ENCODE measurements around the gene MBTD1. TPM values are rescaled to one million over a fixed set of nuclear protein-coding genes. Genes with fewer than 3 reads are reported as not detected.

MBTD1 gene
- total and polyA plus RNA-seq, 2 experiments from 2014 or later = 19.1 to 63.9 TPM

- ATAC-seq = peak; percentile 72
Measured at GRCh38 chr17:51260237-51261023, 581 bp upstream of the MBTD1 start, which contains the start of gene UTP18. Gene UTP18 (plus strand): TSS chr17:51260546. CDS start chr17:51260585, 39 bp downstream.

More at GRCh38 chr17:51260237-51261023, 581 bp upstream of the MBTD1 start, which contains the start of gene UTP18:
- peak; percentile 98 for DNase-seq (ENCODE audit: low spot score)
- H3K4me1 ChIP-seq (ENCODE audit: insufficient read depth) = peaks cover 16% of the 10 kb centered on the region
- H3F3A ChIP-seq (replicated peaks; ENCODE audit: low read depth) = no peaks in the 10 kb centered on the region; the same call in 1 of the 2 replicates
- H3K79me2 ChIP-seq (replicated peaks; ENCODE audit: insufficient read depth) = peaks cover 88% of the 10 kb centered on the region
- peaks cover 48% of the 10 kb centered on the region for H4K20me1 ChIP-seq (replicated peaks; ENCODE audit: insufficient read depth)
- H3K4me2 ChIP-seq = peak within 1 kb of the TSS; percentile 99
- no peak within 1 kb of the TSS; the same call in 1 of the 2 replicates for H2AFZ ChIP-seq
- peak within 1 kb of the TSS; percentile 89 for H3K4me3 Mint-ChIP-seq
- no peaks in the 10 kb centered on the region for H3K9me3 Mint-ChIP-seq
- TF ChIP-seq STAT1 (IDR thresholded peaks at IDR 0.05; ENCODE audit: unreplicated experiment) = no peak
- peak; percentile 75 for TF ChIP-seq POLR2AphosphoS5 (IDR thresholded peaks at IDR 0.05; ENCODE audit: low read depth)
- no peak for TF ChIP-seq EZH2 (IDR thresholded peaks at IDR 0.05; ENCODE audit: low read depth, unreplicated experiment)
- TF ChIP-seq ZNF331 (CRISPR knock-in tag; IDR thresholded peaks at IDR 0.05; ENCODE audit: low read depth) = no peak
- TF ChIP-seq EZH2phosphoT487 (IDR thresholded peaks at IDR 0.05; ENCODE audit: unreplicated experiment) = no peak
- TF ChIP-seq NANOG (IDR thresholded peaks at IDR 0.05; ENCODE audit: borderline replicate concordance) = no peak
- TF ChIP-seq, protein P1, sequence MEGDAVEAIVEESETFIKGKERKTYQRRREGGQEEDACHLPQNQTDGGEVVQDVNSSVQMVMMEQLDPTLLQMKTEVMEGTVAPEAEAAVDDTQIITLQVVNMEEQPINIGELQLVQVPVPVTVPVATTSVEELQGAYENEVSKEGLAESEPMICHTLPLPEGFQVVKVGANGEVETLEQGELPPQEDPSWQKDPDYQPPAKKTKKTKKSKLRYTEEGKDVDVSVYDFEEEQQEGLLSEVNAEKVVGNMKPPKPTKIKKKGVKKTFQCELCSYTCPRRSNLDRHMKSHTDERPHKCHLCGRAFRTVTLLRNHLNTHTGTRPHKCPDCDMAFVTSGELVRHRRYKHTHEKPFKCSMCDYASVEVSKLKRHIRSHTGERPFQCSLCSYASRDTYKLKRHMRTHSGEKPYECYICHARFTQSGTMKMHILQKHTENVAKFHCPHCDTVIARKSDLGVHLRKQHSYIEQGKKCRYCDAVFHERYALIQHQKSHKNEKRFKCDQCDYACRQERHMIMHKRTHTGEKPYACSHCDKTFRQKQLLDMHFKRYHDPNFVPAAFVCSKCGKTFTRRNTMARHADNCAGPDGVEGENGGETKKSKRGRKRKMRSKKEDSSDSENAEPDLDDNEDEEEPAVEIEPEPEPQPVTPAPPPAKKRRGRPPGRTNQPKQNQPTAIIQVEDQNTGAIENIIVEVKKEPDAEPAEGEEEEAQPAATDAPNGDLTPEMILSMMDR (conservative IDR thresholded peaks at IDR 0.05; ENCODE audit: low read depth in 2 of 2) = no peak
- TF ChIP-seq CREB1 (CRISPR knock-in tag; IDR thresholded peaks at IDR 0.05; ENCODE audit: low read depth) = peak; percentile 78
- TF ChIP-seq, protein P2, sequence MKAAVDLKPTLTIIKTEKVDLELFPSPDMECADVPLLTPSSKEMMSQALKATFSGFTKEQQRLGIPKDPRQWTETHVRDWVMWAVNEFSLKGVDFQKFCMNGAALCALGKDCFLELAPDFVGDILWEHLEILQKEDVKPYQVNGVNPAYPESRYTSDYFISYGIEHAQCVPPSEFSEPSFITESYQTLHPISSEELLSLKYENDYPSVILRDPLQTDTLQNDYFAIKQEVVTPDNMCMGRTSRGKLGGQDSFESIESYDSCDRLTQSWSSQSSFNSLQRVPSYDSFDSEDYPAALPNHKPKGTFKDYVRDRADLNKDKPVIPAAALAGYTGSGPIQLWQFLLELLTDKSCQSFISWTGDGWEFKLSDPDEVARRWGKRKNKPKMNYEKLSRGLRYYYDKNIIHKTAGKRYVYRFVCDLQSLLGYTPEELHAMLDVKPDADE (IDR thresholded peaks at IDR 0.05) = peak; percentile 30; the same call in 1 of the 2 replicates
- TF ChIP-seq JUNB (IDR thresholded peaks at IDR 0.05; ENCODE audit: unreplicated experiment) = no peak
- no peak for TF ChIP-seq ZNF114 (CRISPR knock-in tag; IDR thresholded peaks at IDR 0.05)
- TF ChIP-seq, protein P3, sequence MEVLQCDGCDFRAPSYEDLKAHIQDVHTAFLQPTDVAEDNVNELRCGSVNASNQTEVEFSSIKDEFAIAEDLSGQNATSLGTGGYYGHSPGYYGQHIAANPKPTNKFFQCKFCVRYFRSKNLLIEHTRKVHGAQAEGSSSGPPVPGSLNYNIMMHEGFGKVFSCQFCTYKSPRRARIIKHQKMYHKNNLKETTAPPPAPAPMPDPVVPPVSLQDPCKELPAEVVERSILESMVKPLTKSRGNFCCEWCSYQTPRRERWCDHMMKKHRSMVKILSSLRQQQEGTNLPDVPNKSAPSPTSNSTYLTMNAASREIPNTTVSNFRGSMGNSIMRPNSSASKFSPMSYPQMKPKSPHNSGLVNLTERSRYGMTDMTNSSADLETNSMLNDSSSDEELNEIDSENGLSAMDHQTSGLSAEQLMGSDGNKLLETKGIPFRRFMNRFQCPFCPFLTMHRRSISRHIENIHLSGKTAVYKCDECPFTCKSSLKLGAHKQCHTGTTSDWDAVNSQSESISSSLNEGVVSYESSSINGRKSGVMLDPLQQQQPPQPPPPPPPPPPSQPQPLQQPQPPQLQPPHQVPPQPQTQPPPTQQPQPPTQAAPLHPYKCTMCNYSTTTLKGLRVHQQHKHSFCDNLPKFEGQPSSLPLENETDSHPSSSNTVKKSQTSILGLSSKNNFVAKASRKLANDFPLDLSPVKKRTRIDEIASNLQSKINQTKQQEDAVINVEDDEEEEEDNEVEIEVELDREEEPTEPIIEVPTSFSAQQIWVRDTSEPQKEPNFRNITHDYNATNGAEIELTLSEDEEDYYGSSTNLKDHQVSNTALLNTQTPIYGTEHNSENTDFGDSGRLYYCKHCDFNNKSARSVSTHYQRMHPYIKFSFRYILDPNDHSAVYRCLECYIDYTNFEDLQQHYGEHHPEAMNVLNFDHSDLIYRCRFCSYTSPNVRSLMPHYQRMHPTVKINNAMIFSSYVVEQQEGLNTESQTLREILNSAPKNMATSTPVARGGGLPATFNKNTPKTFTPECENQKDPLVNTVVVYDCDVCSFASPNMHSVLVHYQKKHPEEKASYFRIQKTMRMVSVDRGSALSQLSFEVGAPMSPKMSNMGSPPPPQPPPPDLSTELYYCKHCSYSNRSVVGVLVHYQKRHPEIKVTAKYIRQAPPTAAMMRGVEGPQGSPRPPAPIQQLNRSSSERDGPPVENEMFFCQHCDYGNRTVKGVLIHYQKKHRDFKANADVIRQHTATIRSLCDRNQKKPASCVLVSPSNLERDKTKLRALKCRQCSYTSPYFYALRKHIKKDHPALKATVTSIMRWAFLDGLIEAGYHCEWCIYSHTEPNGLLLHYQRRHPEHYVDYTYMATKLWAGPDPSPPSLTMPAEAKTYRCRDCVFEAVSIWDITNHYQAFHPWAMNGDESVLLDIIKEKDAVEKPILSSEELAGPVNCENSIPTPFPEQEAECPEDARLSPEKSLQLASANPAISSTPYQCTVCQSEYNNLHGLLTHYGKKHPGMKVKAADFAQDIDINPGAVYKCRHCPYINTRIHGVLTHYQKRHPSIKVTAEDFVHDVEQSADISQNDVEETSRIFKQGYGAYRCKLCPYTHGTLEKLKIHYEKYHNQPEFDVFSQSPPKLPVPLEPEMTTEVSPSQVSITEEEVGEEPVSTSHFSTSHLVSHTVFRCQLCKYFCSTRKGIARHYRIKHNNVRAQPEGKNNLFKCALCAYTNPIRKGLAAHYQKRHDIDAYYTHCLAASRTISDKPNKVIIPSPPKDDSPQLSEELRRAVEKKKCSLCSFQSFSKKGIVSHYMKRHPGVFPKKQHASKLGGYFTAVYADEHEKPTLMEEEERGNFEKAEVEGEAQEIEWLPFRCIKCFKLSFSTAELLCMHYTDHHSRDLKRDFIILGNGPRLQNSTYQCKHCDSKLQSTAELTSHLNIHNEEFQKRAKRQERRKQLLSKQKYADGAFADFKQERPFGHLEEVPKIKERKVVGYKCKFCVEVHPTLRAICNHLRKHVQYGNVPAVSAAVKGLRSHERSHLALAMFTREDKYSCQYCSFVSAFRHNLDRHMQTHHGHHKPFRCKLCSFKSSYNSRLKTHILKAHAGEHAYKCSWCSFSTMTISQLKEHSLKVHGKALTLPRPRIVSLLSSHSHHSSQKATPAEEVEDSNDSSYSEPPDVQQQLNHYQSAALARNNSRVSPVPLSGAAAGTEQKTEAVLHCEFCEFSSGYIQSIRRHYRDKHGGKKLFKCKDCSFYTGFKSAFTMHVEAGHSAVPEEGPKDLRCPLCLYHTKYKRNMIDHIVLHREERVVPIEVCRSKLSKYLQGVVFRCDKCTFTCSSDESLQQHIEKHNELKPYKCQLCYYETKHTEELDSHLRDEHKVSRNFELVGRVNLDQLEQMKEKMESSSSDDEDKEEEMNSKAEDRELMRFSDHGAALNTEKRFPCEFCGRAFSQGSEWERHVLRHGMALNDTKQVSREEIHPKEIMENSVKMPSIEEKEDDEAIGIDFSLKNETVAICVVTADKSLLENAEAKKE (CRISPR knock-in tag; IDR thresholded peaks at IDR 0.05) = no peak
- TF ChIP-seq, protein P4, sequence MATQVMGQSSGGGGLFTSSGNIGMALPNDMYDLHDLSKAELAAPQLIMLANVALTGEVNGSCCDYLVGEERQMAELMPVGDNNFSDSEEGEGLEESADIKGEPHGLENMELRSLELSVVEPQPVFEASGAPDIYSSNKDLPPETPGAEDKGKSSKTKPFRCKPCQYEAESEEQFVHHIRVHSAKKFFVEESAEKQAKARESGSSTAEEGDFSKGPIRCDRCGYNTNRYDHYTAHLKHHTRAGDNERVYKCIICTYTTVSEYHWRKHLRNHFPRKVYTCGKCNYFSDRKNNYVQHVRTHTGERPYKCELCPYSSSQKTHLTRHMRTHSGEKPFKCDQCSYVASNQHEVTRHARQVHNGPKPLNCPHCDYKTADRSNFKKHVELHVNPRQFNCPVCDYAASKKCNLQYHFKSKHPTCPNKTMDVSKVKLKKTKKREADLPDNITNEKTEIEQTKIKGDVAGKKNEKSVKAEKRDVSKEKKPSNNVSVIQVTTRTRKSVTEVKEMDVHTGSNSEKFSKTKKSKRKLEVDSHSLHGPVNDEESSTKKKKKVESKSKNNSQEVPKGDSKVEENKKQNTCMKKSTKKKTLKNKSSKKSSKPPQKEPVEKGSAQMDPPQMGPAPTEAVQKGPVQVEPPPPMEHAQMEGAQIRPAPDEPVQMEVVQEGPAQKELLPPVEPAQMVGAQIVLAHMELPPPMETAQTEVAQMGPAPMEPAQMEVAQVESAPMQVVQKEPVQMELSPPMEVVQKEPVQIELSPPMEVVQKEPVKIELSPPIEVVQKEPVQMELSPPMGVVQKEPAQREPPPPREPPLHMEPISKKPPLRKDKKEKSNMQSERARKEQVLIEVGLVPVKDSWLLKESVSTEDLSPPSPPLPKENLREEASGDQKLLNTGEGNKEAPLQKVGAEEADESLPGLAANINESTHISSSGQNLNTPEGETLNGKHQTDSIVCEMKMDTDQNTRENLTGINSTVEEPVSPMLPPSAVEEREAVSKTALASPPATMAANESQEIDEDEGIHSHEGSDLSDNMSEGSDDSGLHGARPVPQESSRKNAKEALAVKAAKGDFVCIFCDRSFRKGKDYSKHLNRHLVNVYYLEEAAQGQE (IDR thresholded peaks at IDR 0.05; ENCODE audit: unreplicated experiment) = no peak
- peaks cover 72% of the 10 kb centered on the region for H3K36me3 Mint-ChIP-seq (ENCODE audit: low read depth)
- no peaks in the 10 kb centered on the region for H3K9me2 ChIP-seq (ENCODE audit: insufficient read depth)
- peaks cover 6% of the 10 kb centered on the region for H3K27me3 Mint-ChIP-seq (ENCODE audit: insufficient read depth, low read depth, poor library complexity)
- H3K4me1 Mint-ChIP-seq = peaks cover 34% of the 10 kb centered on the region
- peak within 1 kb of the TSS; percentile 99 for H3K27ac ChIP-seq (ENCODE audit: low read depth)
- peak within 1 kb of the TSS; percentile 99 for H3K27ac Mint-ChIP-seq
- peaks cover 30% of the 10 kb centered on the region for H3K36me3 ChIP-seq (ENCODE audit: insufficient read depth)
- H3K4me3 ChIP-seq = peak within 1 kb of the TSS; percentile 98
- no peaks in the 10 kb centered on the region for H3K27me3 ChIP-seq (ENCODE audit: insufficient read depth)
